PC-3 (cell line): ENCODE data around the gene COL4A6. TPM values are rescaled to one million over a fixed set of nuclear protein-coding genes. Genes with fewer than 3 reads are reported as not detected.

Experiments
- ATAC-seq: fragments of 200-7000 bp; cut with Tn5 transposase; 2 replicates; pipeline ENCODE4 v1.9.1; 2020; ENCODE audit warnings: mild to moderate bottlenecking, moderate library complexity
- BruUV-seq: library from RNA; stranded (reverse); fragments of 400-500 nt; replicated peaks from 2 replicates; lab custom pipeline; 2021; lab: Mats Ljungman, UMichigan
- CTCF ChIA-PET: fragments of 300-600 bp; sonication (Branson Sonifier 250); formaldehyde crosslinking; loops from one replicate; lab custom pipeline; 2022; ENCODE audit warnings: antibody characterized with exemption; lab: Charles Lee
- POLR2A ChIA-PET: fragments of 300-600 bp; sonication (Branson Sonifier 250); formaldehyde crosslinking; loops from one replicate; lab custom pipeline; 2022; ENCODE audit warnings: antibody characterized with exemption; ENCODE audit not compliant: unreplicated experiment; lab: Charles Lee
- DNase-seq: peaks from one replicate; pipeline ENCODE4 v3.0.0-alpha.2; 2015
- H2AFZ ChIP-seq: fragments of 300-600 bp; sonication (generic); 2 replicates; pipeline ENCODE4 v1.6.0; 2016; ENCODE audit warnings: antibody characterized with exemption, low read length
- H3F3A ChIP-seq: fragments of 300-600 bp; sonication (generic); one replicate; pipeline ENCODE4 v1.6.0; 2017; ENCODE audit warnings: antibody characterized with exemption, low read length, control low read depth, mild to moderate bottlenecking; ENCODE audit not compliant: unreplicated experiment
- H3K27ac ChIP-seq: fragments of 300-600 bp; sonication (generic); 2 replicates; pipeline ENCODE4 v1.5.1; 2016; ENCODE audit warnings: mild to moderate bottlenecking, low read length
- H3K27me3 ChIP-seq: fragments of 300-600 bp; sonication (generic); 2 replicates; pipeline ENCODE4 v1.6.1; 2016; ENCODE audit warnings: low read length, mixed read lengths
- H3K36me3 ChIP-seq: fragments of 300-600 bp; sonication (generic); 2 replicates; pipeline ENCODE4 v1.6.1; 2016; ENCODE audit warnings: low read depth, mixed run types, low read length, mixed read lengths
- H3K4me1 ChIP-seq: fragments of 300-600 bp; sonication (generic); 2 replicates; pipeline ENCODE4 v1.5.1; 2016; ENCODE audit warnings: low read length; ENCODE audit not compliant: insufficient read depth
- H3K4me2 ChIP-seq: fragments of 300-600 bp; sonication (generic); 2 replicates; pipeline ENCODE4 v1.6.0; 2016; ENCODE audit warnings: low read length
- H3K4me3 ChIP-seq: fragments of 300-600 bp; sonication (generic); 2 replicates; pipeline ENCODE4 v1.5.1; 2016; ENCODE audit warnings: mild to moderate bottlenecking, low read length, mixed read lengths
- H3K79me2 ChIP-seq: fragments of 300-600 bp; sonication (generic); 2 replicates; pipeline ENCODE4 v1.6.1; 2017; ENCODE audit warnings: low read length, mixed read lengths
- H3K9ac ChIP-seq: fragments of 300-600 bp; sonication (generic); 2 replicates; pipeline ENCODE4 v1.6.0; 2016; ENCODE audit warnings: mild to moderate bottlenecking, low read length
- H3K9me2 ChIP-seq: fragments of 300-600 bp; sonication (generic); replicated peaks from 2 replicates; pipeline ENCODE4 v1.6.1; 2016; ENCODE audit warnings: mixed run types, low read length, mixed read lengths
- H3K9me3 ChIP-seq: fragments of 300-600 bp; sonication (generic); 2 replicates; pipeline ENCODE4 v1.6.1; 2016; ENCODE audit warnings: low read length, mixed read lengths
- H4K20me1 ChIP-seq: fragments of 300-600 bp; sonication (generic); 2 replicates; pipeline ENCODE4 v1.6.1; 2016; ENCODE audit warnings: low read length, mixed read lengths
- CTCF ChIP-seq: fragments of 300-600 bp; sonication (generic); conservative IDR thresholded peaks from 2 replicates; pipeline ENCODE4 v1.5.1; 2017; ENCODE audit warnings: antibody characterized with exemption, low read depth, mild to moderate bottlenecking, low read length
- EZH2 ChIP-seq: fragments of 300-600 bp; sonication (generic); IDR thresholded peaks from one replicate; pipeline ENCODE4 v1.6.1; 2017; ENCODE audit warnings: antibody characterized with exemption, mild to moderate bottlenecking, low read length; ENCODE audit not compliant: unreplicated experiment
- EZH2phosphoT487 ChIP-seq: fragments of 300-600 bp; sonication (generic); IDR thresholded peaks from 2 replicates; pipeline ENCODE4 v1.6.1; 2018; ENCODE audit warnings: mild to moderate bottlenecking, antibody characterized with exemption, low read length, borderline replicate concordance
- intact Hi-C: fragments of 100-400 bp; cut with micrococcal nuclease; formaldehyde crosslinking; loops from 2 replicates; pipeline ENCODE4 v1.9.0; 2023
- total RNA-seq: library from RNA; depleted of rRNA; stranded (reverse); fragments of >200 nt; gene quantifications from 2 replicates; pipeline ENCODE4 v1.2.3, GENCODE V29; 2014

Gene COL4A6
- total RNA-seq, 1 experiment from 2014 or later, result 4.4 TPM

- no peak overlapping the region for H3K9ac ChIP-seq
These were observed 307.3 kb downstream of the COL4A6 start for GRCh38 chrX:108130889-108131288.

DNA sequence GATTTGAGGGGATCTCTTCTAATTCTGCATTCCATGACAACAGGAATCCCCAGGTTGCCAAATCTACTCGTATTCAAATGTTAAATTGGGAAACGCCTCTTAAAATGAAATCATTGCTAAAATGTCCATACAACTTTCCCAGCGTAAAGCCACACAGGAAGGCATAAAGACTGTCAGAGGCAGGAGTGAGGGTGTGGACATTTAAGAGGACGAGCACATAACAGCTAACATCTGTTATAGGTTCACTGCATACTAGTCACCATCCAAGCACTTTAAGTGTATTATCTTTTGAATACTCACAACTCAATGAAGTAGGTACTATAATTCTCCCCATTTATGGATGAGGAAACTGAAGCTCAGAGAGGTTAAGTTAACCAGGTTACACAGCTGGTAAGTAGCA, 311.1 kb downstream of the COL4A6 start:
- BruUV-seq, result no TSS peak
- Histone ChIP-seq H3K4me1 (peaks cover 15% of the 10 kb centered on the region), H4K20me1 (no peaks in the 10 kb centered on the region), H3K79me2 (no peaks in the 10 kb centered on the region), H3K27me3 (no peaks in the 10 kb centered on the region), H3K36me3 (peaks cover 5% of the 10 kb centered on the region; the same call in 1 of the 2 replicates), H3K9me3 (no peaks in the 10 kb centered on the region), H3K4me3 (no peak overlapping the region), H2AFZ (no peak overlapping the region), H3K4me2 (no peak overlapping the region), H3K27ac (no peak overlapping the region), H3K9me2 (no peaks in the 10 kb centered on the region), H3F3A (no peaks in the 10 kb centered on the region), H3K9ac (no peak overlapping the region)
- no peak for DNase-seq
- no peak for ATAC-seq
- POLR2A ChIA-PET, result no interaction called here
- intact Hi-C loops, result no loop called here
- CTCF ChIA-PET, result interaction anchor here (0.5 kb wide), 1 partner anchor 104 kb away, joined by 3 read pairs; no protein-coding TSS in a partner anchor
- no peak for TF ChIP-seq EZH2phosphoT487
- TF ChIP-seq CTCF, result no peak
- TF ChIP-seq EZH2, result no peak

More at GRCh38 chrX:108130889-108131288, 307.3 kb downstream of the COL4A6 start:
- Histone ChIP-seq H4K20me1 (no peaks in the 10 kb centered on the region), H3K4me2 (peak overlapping the region; percentile 35), H3K27ac (peak overlapping the region; percentile 40), H3K9me3 (no peaks in the 10 kb centered on the region), H3K36me3 (peaks cover 9% of the 10 kb centered on the region), H3K4me3 (no peak overlapping the region), H3K79me2 (no peaks in the 10 kb centered on the region), H2AFZ (no peak overlapping the region), H3K27me3 (no peaks in the 10 kb centered on the region), H3F3A (no peaks in the 10 kb centered on the region), H3K9me2 (no peaks in the 10 kb centered on the region), H3K4me1 (peaks cover 16% of the 10 kb centered on the region)
- DNase-seq (no peak), ATAC-seq (0 out of 2 replicates have a peak, but pooled peaks have one; percentile 13)
- BruUV-seq, result no TSS peak
- TF ChIP-seq CTCF, result no peak
- no peak for TF ChIP-seq EZH2
- no peak for TF ChIP-seq EZH2phosphoT487
- intact Hi-C loops, result no loop called here
- ChIA-PET POLR2A (no interaction called here), CTCF (interaction anchor here (0.8 kb wide), 1 partner anchor 9 kb away, joined by 3 read pairs; no protein-coding TSS in a partner anchor)

- no peaks in the 10 kb centered on the region for H3K27me3 ChIP-seq
- POLR2A ChIA-PET, result no interaction called here
- no peak for TF ChIP-seq EZH2phosphoT487
- no peak for TF ChIP-seq EZH2
- no peak for TF ChIP-seq CTCF
- CTCF ChIA-PET, result interaction anchor here (0.5 kb wide), 1 partner anchor 104 kb away, joined by 3 read pairs; no protein-coding TSS in a partner anchor
- no peak overlapping the region for H3K4me3 ChIP-seq
- no peaks in the 10 kb centered on the region for H3K9me2 ChIP-seq
- peaks cover 10% of the 10 kb centered on the region for H3K4me1 ChIP-seq
- BruUV-seq, result no TSS peak
- no peaks in the 10 kb centered on the region for H3F3A ChIP-seq
- no peak overlapping the region for H2AFZ ChIP-seq
- no peaks in the 10 kb centered on the region for H4K20me1 ChIP-seq
- no peak overlapping the region for H3K9ac ChIP-seq
- peaks cover 5% of the 10 kb centered on the region; the same call in 1 of the 2 replicates for H3K36me3 ChIP-seq
- no peak overlapping the region for H3K4me2 ChIP-seq
- intact Hi-C loops, result no loop called here
- H3K9me3 ChIP-seq, result no peaks in the 10 kb centered on the region
- ATAC-seq (no peak), DNase-seq (no peak)
- H3K79me2 ChIP-seq, result no peaks in the 10 kb centered on the region
- no peak overlapping the region for H3K27ac ChIP-seq
These were observed 311.6 kb downstream of the COL4A6 start for GRCh38 chrX:108126661-108127060.
